Peyer's patch (tissue), 4 donors: ENCODE data around the gene TTI1. TPM values are rescaled to one million over a fixed set of nuclear protein-coding genes. Genes with fewer than 3 reads are reported as not detected.

Experiments used
- DNase-seq, 3 donors: peaks; one replicate each; pipeline ENCODE4 v3.0.0-alpha.2; 2017 to 2019
- H3K27ac ChIP-seq, 4 donors: fragments of 200-600 bp; sonication (generic); one replicate each; pipeline ENCODE4 v1.5.1; 2016 to 2019
- H3K27me3 ChIP-seq, 2 donors: fragments of 200-600 bp; sonication (generic); one replicate each; pipeline ENCODE4 v1.5.1; 2019
- H3K36me3 ChIP-seq, 3 donors: fragments of 200-600 bp; sonication (generic); one replicate each; pipeline ENCODE4 v1.5.1; 2016 to 2019
- H3K4me1 ChIP-seq, 4 donors: fragments of 200-600 bp; sonication (generic); one replicate each; pipeline ENCODE4 v1.5.1; 2016 to 2019
- H3K4me3 ChIP-seq, 4 donors: fragments of 200-600 bp; sonication (generic); 1 replicate in 3 of 4; 2 replicates in 1 of 4; pipeline ENCODE4 v1.5.1; 2016 to 2019; ENCODE audit warnings: mild to moderate bottlenecking in 1 of 4
- H3K9me3 ChIP-seq, 4 donors: fragments of 200-600 bp; sonication (generic); one replicate each; pipeline ENCODE4 v1.5.1; 2016 to 2019; ENCODE audit warnings: mild to moderate bottlenecking in 1 of 4
- CTCF ChIP-seq, 6 experiments: fragments of 450-650 bp in 4 of 6; fragments of 200-600 bp in 2 of 6; sonication (generic) in 1 of 6; IDR thresholded peaks; one replicate each; pipeline ENCODE4 v1.5.1; 2017 to 2019; ENCODE audit warnings: antibody characterized with exemption in 6 of 6, mild to moderate bottlenecking in 3 of 6, moderate library complexity in 1 of 6
- POLR2A ChIP-seq, 2 donors: fragments of 450-650 bp; IDR thresholded peaks; one replicate each; pipeline ENCODE4 v1.5.1; 2017; ENCODE audit warnings: antibody characterized with exemption in 2 of 2, mild to moderate bottlenecking in 2 of 2, moderate library complexity in 2 of 2
- total RNA-seq, 4 donors: library from RNA; depleted of rRNA; stranded (reverse); fragments of >200 nt; gene quantifications; one replicate each; pipeline ENCODE4 v1.1.0, GENCODE V29; 2016

TTI1 gene
- total RNA-seq, 4 donors from 2014 or later, result 9.3 to 34.7 (median 14.8) TPM

GRCh38 chr20:38004416-38004815 is 28.8 kb downstream of the TTI1 start:
- no peak for TF ChIP-seq POLR2A (IDR thresholded peaks at IDR 0.05)
- TF ChIP-seq CTCF (IDR thresholded peaks at IDR 0.05), result no peak

GRCh38 chr20:38002422-38002821 is 30.8 kb downstream of the TTI1 start:
- no peak overlapping the region for H3K4me3 ChIP-seq
- H3K27me3 ChIP-seq, result no peaks in the 10 kb centered on the region
- H3K27ac ChIP-seq, result no peak overlapping the region
- TF ChIP-seq CTCF (IDR thresholded peaks at IDR 0.05), result no peak
- TF ChIP-seq POLR2A (IDR thresholded peaks at IDR 0.05), result no peak
- no peak for DNase-seq
- H3K4me1 ChIP-seq, result no peaks in the 10 kb centered on the region
- H3K36me3 ChIP-seq, result peaks cover 0 to 59% (median 0%) of the 10 kb centered on the region in 3 donors
- no peaks in the 10 kb centered on the region for H3K9me3 ChIP-seq

More at GRCh38 chr20:38004416-38004815, 28.8 kb downstream of the TTI1 start:
- Histone ChIP-seq H3K4me3 (no peak overlapping the region), H3K4me1 (no peaks in the 10 kb centered on the region), H3K36me3 (peaks cover 0 to 40% (median 0%) of the 10 kb centered on the region in 3 donors), H3K27me3 (no peaks in the 10 kb centered on the region), H3K27ac (no peak overlapping the region), H3K9me3 (no peaks in the 10 kb centered on the region)
- DNase-seq, result no peak

- H3K27me3 ChIP-seq, result no peaks in the 10 kb centered on the region
- no peak for DNase-seq
- peaks cover 0 to 62% (median 0%) of the 10 kb centered on the region in 3 donors for H3K36me3 ChIP-seq
- no peak overlapping the region for H3K27ac ChIP-seq
- H3K4me1 ChIP-seq, result no peaks in the 10 kb centered on the region
- TF ChIP-seq POLR2A (IDR thresholded peaks at IDR 0.05) (no peak), CTCF (IDR thresholded peaks at IDR 0.05) (no peak)
- no peaks in the 10 kb centered on the region for H3K9me3 ChIP-seq
- H3K4me3 ChIP-seq, result no peak overlapping the region
These were observed 31.3 kb downstream of the TTI1 start for GRCh38 chr20:38001981-38002380.

- Histone ChIP-seq H3K4me1 (no peaks in the 10 kb centered on the region), H3K27ac (no peak overlapping the region), H3K9me3 (no peaks in the 10 kb centered on the region), H3K4me3 (no peak overlapping the region), H3K27me3 (no peaks in the 10 kb centered on the region), H3K36me3 (peaks cover 0 to 69% (median 0%) of the 10 kb centered on the region in 3 donors)
- no peak for DNase-seq
- TF ChIP-seq POLR2A (IDR thresholded peaks at IDR 0.05) (no peak), CTCF (IDR thresholded peaks at IDR 0.05) (no peak)
These were observed 31.9 kb downstream of the TTI1 start for GRCh38 chr20:38001173-38001875.

- Histone ChIP-seq H3K27ac (no peak overlapping the region), H3K27me3 (no peaks in the 10 kb centered on the region), H3K9me3 (no peaks in the 10 kb centered on the region), H3K36me3 (peaks cover 0 to 79% (median 0%) of the 10 kb centered on the region in 3 donors), H3K4me3 (no peak overlapping the region), H3K4me1 (no peaks in the 10 kb centered on the region)
- DNase-seq, result no peak
- no peak for TF ChIP-seq CTCF (IDR thresholded peaks at IDR 0.05)
- TF ChIP-seq POLR2A (IDR thresholded peaks at IDR 0.05), result no peak
These were observed 33.0 kb downstream of the TTI1 start for GRCh38 chr20:38000293-38000692.
